ENCODE data around the gene ERICH4. TPM values are rescaled to one million over a fixed set of nuclear protein-coding genes. Genes with fewer than 3 reads are reported as not detected.

The ERICH4 gene
- polyA plus RNA-seq, 2 of the 4 experiments (the other 2 are of a cell fraction): 0.26 TPM; not detected in 1

- TF ChIP-seq NFE2L2 (conservative IDR thresholded peaks at IDR 0.05; ENCODE audit: low read length) (no peak), HOXA7 (CRISPR knock-in tag; IDR thresholded peaks at IDR 0.05) (no peak), CBX2 (IDR thresholded peaks at IDR 0.05; ENCODE audit: borderline replicate concordance, low read depth) (no peak), EP300 (IDR thresholded peaks at IDR 0.05) (no peak), MAFK (IDR thresholded peaks at IDR 0.05; ENCODE audit: partially characterized antibody) (no peak), BHLHE40 (IDR thresholded peaks at IDR 0.05; ENCODE audit: low read depth, low read length) (no peak), FOSL2 (IDR thresholded peaks at IDR 0.05) (no peak), FOSL2 (CRISPR knock-in tag; IDR thresholded peaks at IDR 0.05) (no peak)
- POLR2A ChIA-PET: no interaction called here
- H3K27ac ChIP-seq: no peak overlapping the region
- peak; percentile 18 for FAIRE-seq
- no peak overlapping the region for H3K4me2 ChIP-seq
- CTCF ChIA-PET: interaction anchor here (0.6 to 15.6 kb wide), 11 partner anchors 12 to 415 kb away, joined by 3 to 1358 read pairs (median 3); partner anchors contain the start of gene CEACAM21
- H3K4me1 ChIP-seq: peaks cover 9% of the 10 kb centered on the region; the same call in 2 of the 3 replicates
- no peak for DNase-seq (ENCODE audit: low read depth in 1 of 2, low spot score in 1 of 2)
- 68% methylated on average over 6 of the region's 6 CpGs for WGBS (ENCODE audit: missing lambda C conversion rate)
- ATAC-seq: no peak
- H3K9me3 ChIP-seq: 0 out of 3 replicates have a peak, but pooled peaks cover 4% of the 10 kb centered on the region
- H3K4me3 ChIP-seq: no peak overlapping the region
Observed at GRCh38 chr19:41443813-41444455, 978 bp downstream of the ERICH4 start.

GRCh38 chr19:41445575-41445974 is 2.6 kb downstream of the ERICH4 start:
- whole genome bisulfite sequencing (ENCODE audit: missing lambda C conversion rate): 29% methylated on average over 5 of the region's 5 CpGs
- ChIA-PET CTCF (interaction anchor here (0.7 to 15.6 kb wide), 8 partner anchors 11 to 261 kb away, joined by 3 to 1358 read pairs (median 52); partner anchors contain the start of gene CEACAM21), POLR2A (no interaction called here)
- no peak for ATAC-seq
- Histone ChIP-seq H3K4me2 (no peak overlapping the region), H3K27ac (no peak overlapping the region), H3K9me3 (0 out of 3 replicates have a peak, but pooled peaks cover 4% of the 10 kb centered on the region), H3K4me1 (0 out of 3 replicates have a peak, but pooled peaks cover 3% of the 10 kb centered on the region), H3K4me3 (no peak overlapping the region)
- no peak for DNase-seq (ENCODE audit: low read depth in 1 of 2, low spot score in 1 of 2)
- no peak for TF ChIP-seq PHF8 (IDR thresholded peaks at IDR 0.05; ENCODE audit: borderline replicate concordance, low read depth)
- TF ChIP-seq ZFP36 (IDR thresholded peaks at IDR 0.05; ENCODE audit: borderline replicate concordance, partially characterized antibody): no peak
- TF ChIP-seq CHD2 (IDR thresholded peaks at IDR 0.05; ENCODE audit: low read length, partially characterized antibody): no peak
- TF ChIP-seq JUN (IDR thresholded peaks at IDR 0.05): no peak
- no peak for TF ChIP-seq RFX5 (IDR thresholded peaks at IDR 0.05)
- no peak for FAIRE-seq

- ChIA-PET POLR2A (interaction anchor here (0.6 to 3.4 kb wide), 3 partner anchors 8 to 116 kb away, joined by 3 to 37 read pairs (median 9); partner anchors contain the start of gene DMAC2), CTCF (interaction anchor here (0.6 to 15.6 kb wide), 27 partner anchors 9 to 401 kb away, joined by 3 to 1358 read pairs (median 9); partner anchors contain the start of genes CEACAM21, DMAC2 and TGFB1)
- ATAC-seq (no peak), FAIRE-seq (peak; percentile 23), DNase-seq (ENCODE audit: low read depth in 1 of 2, low spot score in 1 of 2) (no peak)
- Histone ChIP-seq H3K9me3 (0 out of 3 replicates have a peak, but pooled peaks cover 4% of the 10 kb centered on the region), H3K27ac (no peak overlapping the region), H3K4me3 (no peak overlapping the region), H3K4me1 (0 out of 3 replicates have a peak, but pooled peaks cover 3% of the 10 kb centered on the region), H3K4me2 (no peak overlapping the region)
- TF ChIP-seq JUN (IDR thresholded peaks at IDR 0.05) (no peak), MYC (IDR thresholded peaks at IDR 0.05; ENCODE audit: borderline replicate concordance, low read length) (no peak), ATOH8 (CRISPR knock-in tag; IDR thresholded peaks at IDR 0.05; ENCODE audit: low read depth) (no peak), HEYL (CRISPR knock-in tag; IDR thresholded peaks at IDR 0.05) (no peak), HOXA7 (CRISPR knock-in tag; IDR thresholded peaks at IDR 0.05) (no peak), CTCF (IDR thresholded peaks at IDR 0.05) (peak; percentile 4; the same call in 1 of the 3 replicates), TFCP2L1 (CRISPR knock-in tag; IDR thresholded peaks at IDR 0.05) (no peak)
- WGBS (ENCODE audit: missing lambda C conversion rate): 45% methylated on average over 12 of the region's 12 CpGs
Observed at GRCh38 chr19:41447732-41448332, 4.9 kb downstream of the ERICH4 start.
